ENCODE results near the gene AEBP1.

Gene AEBP1

GRCh38 chr7:44104860-44105771 lies 971 bp downstream of the AEBP1 start:
- peak in 38 of 56 donors; percentile 14 to 77 (median 48) for DNase-seq

DNA sequence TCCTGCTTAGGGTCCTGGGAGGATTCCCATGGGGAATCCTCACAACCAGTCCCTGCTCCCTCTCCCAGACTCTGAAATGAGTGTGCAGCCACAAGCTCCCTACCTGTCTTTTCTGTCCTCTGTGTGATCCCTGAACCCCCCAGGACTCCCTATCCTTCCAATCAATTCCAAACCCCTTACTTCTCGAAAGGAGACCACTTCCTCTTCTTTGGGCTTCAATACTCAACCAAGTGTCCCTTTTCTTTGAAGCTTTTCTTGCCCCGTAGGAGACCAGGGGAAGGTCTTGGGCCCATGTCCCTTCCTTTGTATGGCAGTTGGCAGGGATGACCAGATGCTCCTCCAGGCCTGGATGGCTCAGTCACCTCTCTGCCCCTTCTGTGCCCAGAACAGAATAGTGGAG lies 1.7 kb downstream of the AEBP1 start:
- DNase-seq, result no peak

GRCh38 chr7:44106311-44107065 lies 2.3 kb downstream of the AEBP1 start:
- no peak for DNase-seq

GRCh38 chr7:44107116-44107960 lies 3.2 kb downstream of the AEBP1 start:
- DNase-seq, result no peak

DNA sequence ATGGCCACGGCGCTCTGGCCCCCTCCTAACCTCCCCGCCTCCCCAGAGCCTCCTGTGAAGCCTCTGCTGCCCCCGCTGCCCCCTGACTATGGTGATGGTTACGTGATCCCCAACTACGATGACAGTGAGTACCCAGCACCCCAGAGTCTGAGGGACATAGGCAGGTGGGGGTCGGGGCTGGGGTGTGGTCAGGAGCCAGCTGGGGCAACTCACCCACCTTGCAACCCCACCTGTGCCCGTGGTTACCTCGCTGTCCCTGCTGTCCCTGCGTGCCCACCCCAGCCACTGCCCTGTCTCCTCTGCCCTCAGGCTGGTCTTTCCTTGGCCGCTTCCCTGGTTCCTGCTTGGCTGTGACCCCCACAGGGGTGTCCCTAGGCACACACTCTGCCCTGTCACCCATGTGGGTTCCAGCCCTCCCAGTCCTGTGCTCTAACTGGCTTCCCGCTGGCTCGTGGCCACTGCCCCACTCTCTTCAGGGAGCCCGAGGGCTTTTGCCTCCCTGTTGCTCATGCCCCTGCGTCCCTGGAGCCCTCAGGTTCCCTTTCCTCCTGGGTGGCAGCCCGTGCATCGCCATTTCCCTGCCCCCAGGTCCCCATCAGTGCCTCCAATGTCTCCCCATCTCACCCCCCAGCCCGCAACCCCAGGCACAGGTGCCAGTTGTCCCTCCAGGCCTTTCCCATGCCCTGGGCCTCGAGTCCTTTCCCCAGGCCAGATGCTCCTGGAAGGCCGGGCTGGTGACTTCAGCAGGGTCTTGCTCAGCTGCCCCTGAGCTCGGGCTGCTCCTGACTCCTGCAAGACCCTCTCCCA lies 4.0 kb downstream of the AEBP1 start:
- no peak for DNase-seq

GRCh38 chr7:44108768-44109750 lies 4.9 kb downstream of the AEBP1 start:
- DNase-seq, result no peak

- DNase-seq, result no peak
These were observed 5.8 kb downstream of the AEBP1 start for GRCh38 chr7:44109991-44110390.

DNA sequence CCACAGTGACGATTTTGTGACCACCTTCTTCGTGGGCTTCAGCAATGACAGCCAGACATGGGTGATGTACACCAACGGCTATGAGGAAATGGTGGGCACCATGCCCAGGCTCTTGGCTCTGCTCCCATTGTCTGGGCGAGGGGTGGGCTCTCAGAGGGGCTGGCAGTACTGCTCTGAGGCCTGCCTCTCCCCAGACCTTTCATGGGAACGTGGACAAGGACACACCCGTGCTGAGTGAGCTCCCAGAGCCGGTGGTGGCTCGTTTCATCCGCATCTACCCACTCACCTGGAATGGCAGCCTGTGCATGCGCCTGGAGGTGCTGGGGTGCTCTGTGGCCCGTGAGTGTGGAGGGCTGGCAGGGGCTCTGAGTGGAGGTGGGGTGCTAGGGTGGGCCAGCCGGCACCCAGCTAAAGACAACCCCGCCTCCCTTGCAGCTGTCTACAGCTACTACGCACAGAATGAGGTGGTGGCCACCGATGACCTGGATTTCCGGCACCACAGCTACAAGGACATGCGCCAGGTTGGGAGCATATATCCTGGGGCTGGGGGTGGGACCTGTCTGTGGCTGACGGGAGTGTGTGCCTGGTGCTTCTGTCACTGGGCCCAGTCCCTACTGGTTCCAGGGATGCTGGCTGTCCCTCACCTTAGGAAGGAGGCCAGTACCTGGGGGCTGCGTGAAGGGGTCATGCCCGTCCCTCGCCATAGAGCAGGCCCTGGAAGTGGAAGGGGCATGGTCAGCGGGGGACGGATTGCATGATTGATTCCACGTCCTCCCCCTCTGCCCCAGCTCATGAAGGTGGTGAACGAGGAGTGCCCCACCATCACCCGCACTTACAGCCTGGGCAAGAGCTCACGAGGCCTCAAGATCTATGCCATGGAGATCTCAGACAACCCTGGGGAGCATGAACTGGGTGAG lies 6.8 kb downstream of the AEBP1 start:
- DNase-seq, result no peak

- peak in 20 of 56 donors; percentile 11 to 68 (median 32) for DNase-seq
These were observed 7.6 kb downstream of the AEBP1 start for GRCh38 chr7:44111761-44112160.

- no peak for DNase-seq
These were observed 8.3 kb downstream of the AEBP1 start for GRCh38 chr7:44112231-44112996.

DNA sequence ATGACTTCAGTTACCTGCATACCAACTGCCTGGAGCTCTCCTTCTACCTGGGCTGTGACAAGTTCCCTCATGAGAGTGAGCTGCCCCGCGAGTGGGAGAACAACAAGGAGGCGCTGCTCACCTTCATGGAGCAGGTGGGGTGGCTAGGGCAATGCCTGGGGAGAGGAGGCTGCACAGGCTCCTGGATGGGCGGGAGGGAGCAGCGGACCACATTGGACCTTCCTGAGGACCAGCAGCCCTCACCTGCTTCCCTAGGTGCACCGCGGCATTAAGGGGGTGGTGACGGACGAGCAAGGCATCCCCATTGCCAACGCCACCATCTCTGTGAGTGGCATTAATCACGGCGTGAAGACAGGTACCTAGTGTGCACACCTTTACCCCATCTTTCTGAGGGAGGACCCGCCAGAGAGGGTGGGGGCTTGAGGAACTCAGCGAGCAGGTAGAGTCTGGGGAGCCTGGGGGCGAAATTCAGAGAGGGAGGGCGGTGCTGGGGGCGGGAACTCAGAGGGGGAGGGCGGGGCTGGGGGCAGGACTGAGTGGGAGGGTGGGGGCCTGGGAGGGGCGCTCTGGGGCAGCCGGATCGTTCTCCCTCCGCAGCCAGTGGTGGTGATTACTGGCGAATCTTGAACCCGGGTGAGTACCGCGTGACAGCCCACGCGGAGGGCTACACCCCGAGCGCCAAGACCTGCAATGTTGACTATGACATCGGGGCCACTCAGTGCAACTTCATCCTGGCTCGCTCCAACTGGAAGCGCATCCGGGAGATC lies 9.0 kb downstream of the AEBP1 start:
- DNase-seq, result no peak

- no peak for DNase-seq
These were observed 9.7 kb downstream of the AEBP1 start for GRCh38 chr7:44113764-44114354.

- peak in 52 of 56 donors; percentile 11 to 89 (median 74) for DNase-seq
These were observed 10.6 kb downstream of the AEBP1 start for GRCh38 chr7:44114586-44115310.

DNA sequence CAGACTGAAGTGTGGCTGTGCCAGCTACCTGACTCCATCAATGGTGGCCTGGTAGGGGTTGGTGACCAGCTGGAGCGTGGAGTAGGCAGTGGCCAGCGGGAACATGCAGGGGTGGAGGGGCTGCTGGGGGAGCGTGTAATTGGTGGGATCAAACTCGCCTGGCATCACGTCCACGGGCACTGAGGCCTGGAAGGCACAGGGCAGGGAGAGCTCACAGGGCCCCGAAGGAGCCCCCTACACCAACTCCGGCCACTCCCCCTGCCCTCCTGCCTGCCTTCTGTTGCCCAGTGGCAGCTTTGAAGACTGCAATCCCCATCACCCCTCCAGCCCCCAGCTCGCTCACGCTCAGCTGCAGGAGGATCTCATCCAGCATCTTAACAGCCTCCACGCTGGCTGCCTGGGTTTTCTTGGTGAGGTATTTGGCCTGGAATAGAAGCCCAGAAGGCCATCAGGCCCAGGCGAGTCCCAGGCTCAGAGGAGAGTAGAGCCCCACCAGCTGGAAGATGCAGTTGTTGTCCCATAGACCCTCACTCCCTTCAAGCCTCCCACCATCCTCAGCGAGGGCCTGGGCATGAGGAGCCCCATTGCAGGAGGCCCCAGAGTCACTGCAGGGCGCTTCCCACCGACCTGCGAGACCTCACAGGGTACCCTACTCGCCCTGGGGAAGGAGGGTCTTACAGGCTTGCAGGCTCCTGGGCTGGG lies 12.1 kb downstream of the AEBP1 start:
- DNase-seq, result no peak

Measured in nucleus accumbens (tissue), 56 donors.